Measurements from ENCODE around the gene DDX51.
"Not testable (repeated sequence)": the region's sequence is repeated elsewhere in the genome, so short reads cannot be mapped to it uniquely, and the experiment has no call there.

The DDX51 gene

GRCh38 chr12:132141976-132142678, 2.0 kb downstream of the DDX51 start:
- no peak for DNase-seq (ENCODE audit: extremely low read depth in 1 of 2, low read depth in 1 of 2)

GRCh38 chr12:132140918-132141841, 2.9 kb downstream of the DDX51 start:
- no peak for DNase-seq (ENCODE audit: extremely low read depth in 1 of 2, low read depth in 1 of 2)

GRCh38 chr12:132140501-132140900, 3.6 kb downstream of the DDX51 start:
- no peak for DNase-seq (ENCODE audit: extremely low read depth in 1 of 2, low read depth in 1 of 2)

GRCh38 chr12:132139912-132140311, 4.2 kb downstream of the DDX51 start:
- DNase-seq (ENCODE audit: extremely low read depth in 1 of 2, low read depth in 1 of 2) = no peak

- DNase-seq (ENCODE audit: extremely low read depth in 1 of 2, low read depth in 1 of 2) = no peak
Observed at GRCh38 chr12:132138941-132139871, 4.9 kb downstream of the DDX51 start.

GRCh38 chr12:132137483-132138125, 6.5 kb downstream of the DDX51 start:
- DNase-seq (ENCODE audit: extremely low read depth in 1 of 2, low read depth in 1 of 2) = no peak

GRCh38 chr12:132136226-132136625, 7.9 kb downstream of the DDX51 start:
- DNase-seq (ENCODE audit: extremely low read depth in 1 of 2, low read depth in 1 of 2) = not testable (repeated sequence)

GRCh38 chr12:132134653-132135183, 9.4 kb downstream of the DDX51 start:
- not testable (repeated sequence) for DNase-seq (ENCODE audit: extremely low read depth in 1 of 2, low read depth in 1 of 2)

GRCh38 chr12:132133952-132134652, 10.0 kb downstream of the DDX51 start:
- DNase-seq (ENCODE audit: extremely low read depth in 1 of 2, low read depth in 1 of 2) = no peak

GRCh38 chr12:132132609-132133430, 11.3 kb downstream of the DDX51 start:
- no peak for DNase-seq (ENCODE audit: extremely low read depth in 1 of 2, low read depth in 1 of 2)

GRCh38 chr12:132131952-132132351, 12.2 kb downstream of the DDX51 start:
- no peak for DNase-seq (ENCODE audit: extremely low read depth in 1 of 2, low read depth in 1 of 2)

GRCh38 chr12:132131229-132131628, 12.9 kb downstream of the DDX51 start:
- DNase-seq (ENCODE audit: extremely low read depth in 1 of 2, low read depth in 1 of 2) = no peak

- DNase-seq (ENCODE audit: extremely low read depth in 1 of 2, low read depth in 1 of 2) = no peak
Observed at GRCh38 chr12:132130690-132131089, 13.4 kb downstream of the DDX51 start.

- DNase-seq (ENCODE audit: extremely low read depth in 1 of 2, low read depth in 1 of 2) = no peak
Observed at GRCh38 chr12:132129007-132129406, 15.1 kb downstream of the DDX51 start.

- DNase-seq (ENCODE audit: extremely low read depth in 1 of 2, low read depth in 1 of 2) = no peak
Observed at GRCh38 chr12:132127041-132127440, 17.1 kb downstream of the DDX51 start.

- DNase-seq (ENCODE audit: extremely low read depth in 1 of 2, low read depth in 1 of 2) = no peak
Observed at GRCh38 chr12:132125736-132126135, 18.4 kb downstream of the DDX51 start.

- no peak for DNase-seq (ENCODE audit: extremely low read depth in 1 of 2, low read depth in 1 of 2)
Observed at GRCh38 chr12:132124766-132125425, 19.2 kb downstream of the DDX51 start.

All from activated CD8-positive, alpha-beta memory T cell treated with anti-CD3 and anti-CD28 coated beads for 1 hour (primary cell).